Purkinje cell (primary cell): ENCODE data around the gene SYTL1. TPM values are rescaled to one million over a fixed set of nuclear protein-coding genes. Genes with fewer than 3 reads are reported as not detected.

ENCODE experiments used
- polyA plus RNA-seq: library from polyadenylated mRNA; unstranded; fragments of >200 nt; fragmentation: Nextera tagmentation; gene quantifications from 2 replicates; pipeline ENCODE4 v1.2.1, GENCODE V29; 2014

SYTL1 gene, protein sequence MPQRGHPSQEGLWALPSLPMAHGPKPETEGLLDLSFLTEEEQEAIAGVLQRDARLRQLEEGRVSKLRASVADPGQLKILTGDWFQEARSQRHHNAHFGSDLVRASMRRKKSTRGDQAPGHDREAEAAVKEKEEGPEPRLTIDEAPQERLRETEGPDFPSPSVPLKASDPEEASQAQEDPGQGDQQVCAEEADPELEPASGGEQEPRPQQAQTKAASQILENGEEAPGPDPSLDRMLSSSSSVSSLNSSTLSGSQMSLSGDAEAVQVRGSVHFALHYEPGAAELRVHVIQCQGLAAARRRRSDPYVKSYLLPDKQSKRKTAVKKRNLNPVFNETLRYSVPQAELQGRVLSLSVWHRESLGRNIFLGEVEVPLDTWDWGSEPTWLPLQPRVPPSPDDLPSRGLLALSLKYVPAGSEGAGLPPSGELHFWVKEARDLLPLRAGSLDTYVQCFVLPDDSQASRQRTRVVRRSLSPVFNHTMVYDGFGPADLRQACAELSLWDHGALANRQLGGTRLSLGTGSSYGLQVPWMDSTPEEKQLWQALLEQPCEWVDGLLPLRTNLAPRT
- polyA plus RNA-seq = not detected in 2 replicates

DNA sequence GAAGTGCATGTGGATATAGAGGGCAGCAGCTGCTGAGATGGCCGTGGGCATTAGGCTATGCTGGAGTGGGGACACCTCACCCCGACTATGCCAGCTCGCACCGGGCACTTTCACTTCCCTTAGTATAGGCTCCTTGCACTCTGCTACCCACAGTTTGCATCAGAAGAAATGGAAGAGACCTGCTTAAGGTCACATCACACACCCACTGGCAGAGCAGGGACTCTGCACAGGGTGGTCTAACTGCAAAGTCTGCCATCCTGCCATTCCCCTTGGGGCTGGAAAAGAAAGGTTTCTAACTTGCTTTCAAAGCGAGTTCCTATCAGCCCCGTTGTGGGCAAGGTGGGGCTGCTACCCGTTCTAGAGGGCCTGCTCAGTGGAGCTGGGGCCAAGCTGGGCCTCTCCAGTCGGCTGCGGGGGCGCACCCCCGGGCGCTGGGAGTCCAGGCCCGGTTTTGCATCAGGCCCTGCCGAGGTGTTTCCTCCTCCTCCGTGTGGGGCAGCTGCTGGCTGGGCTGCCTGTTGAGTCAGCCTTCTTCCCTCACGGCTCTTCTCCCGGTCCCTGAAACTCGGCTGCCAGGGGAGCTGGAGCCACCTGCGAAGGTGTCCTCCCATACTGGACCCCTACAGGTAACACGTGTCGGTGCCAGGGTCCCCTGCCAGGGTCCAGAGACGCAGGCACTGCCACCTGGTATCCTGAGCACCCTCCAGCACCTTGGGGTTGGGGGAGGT, at the start of gene SYTL1:
Gene SYTL1, plus strand, starts transcription at position 498 of the 728 bp plus-strand sequence. CDS start 3,313 bp downstream, outside the sequence.

GRCh38 chr1:27321813-27322568, 19.8 kb upstream of the SYTL1 start, which contains the start of gene TMEM222:
TSS of gene TMEM222 (plus strand) at chr1:27322163. CDS start at chr1:27322198, 35 bp downstream.

DNA sequence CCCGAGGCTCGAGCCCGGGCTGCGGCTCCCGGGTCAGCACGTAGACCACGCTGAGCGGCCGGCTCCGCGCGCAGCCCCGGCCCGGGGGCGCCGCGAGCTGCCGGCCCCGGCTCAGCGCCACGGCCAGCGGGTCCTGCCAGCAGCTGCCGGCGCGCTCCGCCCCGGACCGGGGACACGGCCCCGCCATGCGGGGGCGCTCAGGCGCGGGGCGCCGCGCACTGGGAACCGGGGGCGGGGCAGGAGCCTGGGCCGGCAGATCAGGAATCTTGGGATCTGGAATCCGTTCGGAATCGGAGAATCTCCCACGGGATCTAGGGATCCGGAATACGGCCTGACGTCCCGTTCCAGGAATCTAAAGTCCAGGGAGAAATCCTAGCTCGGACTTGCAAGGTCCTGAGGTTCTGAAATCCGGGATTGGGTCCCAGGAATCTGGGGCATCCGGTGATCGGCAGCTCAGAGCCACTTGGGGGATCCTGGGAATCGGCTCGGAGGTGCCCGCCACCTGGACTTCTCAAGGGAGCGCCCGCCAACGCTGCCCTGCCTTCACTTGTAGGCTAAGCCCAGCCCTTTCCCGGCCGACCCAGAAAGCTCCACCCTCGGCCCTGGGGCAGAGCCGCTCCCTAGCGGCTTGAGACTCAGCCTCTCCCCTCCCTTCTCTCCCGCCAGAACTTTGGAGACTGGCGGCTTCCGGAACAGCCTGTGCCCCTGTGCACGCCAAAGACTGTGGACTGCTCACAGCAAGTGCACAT, 24.8 kb downstream of the SYTL1 start, which contains the start of gene MAP3K6:
Gene MAP3K6, minus strand, starts transcription at position 551 of the 749 bp plus-strand sequence. Its CDS starts 364 bp downstream, at position 187.

GRCh38 chr1:27374362-27375086, 32.7 kb downstream of the SYTL1 start, which contains the start of gene FCN3:
TSS of gene FCN3 (minus strand) at chr1:27374824. CDS start at chr1:27374818, 6 bp downstream.

GRCh38 chr1:27383039-27383605, 41.3 kb downstream of the SYTL1 start, which contains the start of gene CD164L2:
TSS of gene CD164L2 (minus strand) at chr1:27383333. CDS start at chr1:27383239, 94 bp downstream.

DNA sequence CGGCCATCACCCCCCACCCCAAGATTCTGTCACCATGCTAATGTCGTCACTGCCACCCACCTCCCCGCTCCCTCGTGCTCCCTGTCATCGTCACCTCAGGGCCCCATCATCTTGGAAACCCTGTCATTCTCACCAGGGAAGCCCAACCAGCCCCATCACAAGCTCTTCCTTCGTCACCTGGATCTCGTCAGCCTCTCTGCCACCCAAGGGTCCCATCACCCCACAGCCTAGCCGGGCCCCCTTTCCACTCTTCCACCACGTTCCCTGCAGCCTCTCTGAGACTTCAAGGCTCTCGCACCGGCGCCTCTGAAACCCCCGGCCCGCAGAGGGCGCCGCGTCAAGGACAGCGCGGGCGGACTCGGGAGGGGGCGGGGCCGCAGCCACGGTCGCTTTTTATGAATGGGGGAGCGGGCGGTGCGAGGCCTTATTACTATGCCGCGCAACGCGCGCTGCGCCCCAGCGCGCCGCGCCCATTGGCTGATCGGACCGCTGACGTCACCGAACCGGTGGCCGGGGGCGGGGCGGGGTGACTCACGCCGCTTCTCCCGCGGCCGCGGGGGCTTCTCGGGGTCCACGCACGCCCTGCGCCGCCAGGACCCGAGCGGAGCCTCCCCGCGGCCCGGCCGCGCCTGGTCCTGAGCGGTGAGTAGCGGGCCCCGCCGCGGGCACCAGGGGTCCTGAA, 50.4 kb downstream of the SYTL1 start, which contains the start of gene GPR3:
Gene GPR3, plus strand, starts transcription at position 527 of the 682 bp plus-strand sequence. CDS start 1,177 bp downstream, outside the sequence.

Other genes with a start within 250 kb of the SYTL1 start
- 10.8 and 12.2 TPM in 2 replicates for gene SLC9A1, start 186.9 kb upstream of the SYTL1 start, polyA plus RNA-seq
- 0.42 and 0.67 TPM in 2 replicates for gene WDTC1, start 107.4 kb upstream of the SYTL1 start, polyA plus RNA-seq
- 6.8 and 16.0 TPM in 2 replicates for gene TMEM222, start 19.9 kb upstream of the SYTL1 start, polyA plus RNA-seq
- 2.5 TPM in 1 of 2 replicates, not detected in the other for gene MAP3K6, start 24.9 kb downstream of the SYTL1 start, polyA plus RNA-seq
- gene FCN3, start 32.8 kb downstream of the SYTL1 start, polyA plus RNA-seq = not detected in 2 replicates
- gene CD164L2, start 41.3 kb downstream of the SYTL1 start, polyA plus RNA-seq = not detected in 2 replicates
- gene GPR3, start 50.6 kb downstream of the SYTL1 start, polyA plus RNA-seq = 0.14 and 0.19 TPM in 2 replicates
- 3.1 and 3.3 TPM in 2 replicates for gene WASF2, start 148.1 kb downstream of the SYTL1 start, polyA plus RNA-seq